PC-9 (cell line): Measurements from ENCODE around the gene MBD5. TPM values are rescaled to one million over a fixed set of nuclear protein-coding genes. Genes with fewer than 3 reads are reported as not detected.

ENCODE experiments used
- BruUV-seq: library from RNA; stranded (reverse); fragments of 400-500 nt; replicated peaks from 2 replicates; lab custom pipeline; 2021; lab: Mats Ljungman, UMichigan
- CTCF ChIA-PET: fragments of 300-600 bp; sonication (Branson Sonifier 250); formaldehyde crosslinking; loops from one replicate; lab custom pipeline; 2022; ENCODE audit warnings: antibody characterized with exemption; lab: Charles Lee
- POLR2A ChIA-PET: fragments of 300-600 bp; sonication (Branson Sonifier 250); formaldehyde crosslinking; loops from one replicate; lab custom pipeline; 2022; ENCODE audit warnings: antibody characterized with exemption; ENCODE audit not compliant: unreplicated experiment; lab: Charles Lee
- DNase-seq, 2 experiments: peaks; one replicate each; pipeline versions ENCODE4 v3.0.0 to v3.0.0-alpha.2; 2015 to 2022; ENCODE audit warnings: mixed read lengths in 1 of 2
- H2AFZ ChIP-seq: fragments of 200-600 bp; sonication (generic); 2 replicates; pipeline ENCODE4 v1.8.1; 2017; ENCODE audit warnings: antibody characterized with exemption
- H3F3A ChIP-seq: fragments of 200-600 bp; sonication (generic); 2 replicates; pipeline ENCODE4 v1.8.1; 2017; ENCODE audit warnings: antibody characterized with exemption, mild to moderate bottlenecking, low read depth; ENCODE audit not compliant: insufficient read depth
- H3K27ac ChIP-seq: fragments of 200-600 bp; sonication (generic); 2 replicates; pipeline ENCODE4 v1.6.1; 2016; ENCODE audit warnings: mixed run types
- H3K27me3 ChIP-seq: fragments of 200-600 bp; sonication (generic); 2 replicates; pipeline ENCODE4 v1.6.1; 2016; ENCODE audit warnings: low read depth, mixed run types; ENCODE audit not compliant: insufficient read depth
- H3K36me3 ChIP-seq: fragments of 200-600 bp; sonication (generic); 2 replicates; pipeline ENCODE4 v1.6.1; 2016; ENCODE audit warnings: low read depth, mixed run types
- H3K4me1 ChIP-seq: fragments of 200-600 bp; sonication (generic); replicated peaks from 2 replicates; pipeline ENCODE4 v1.6.1; 2016; ENCODE audit warnings: mixed run types; ENCODE audit not compliant: insufficient read depth
- H3K4me2 ChIP-seq: fragments of 200-600 bp; sonication (generic); 2 replicates; pipeline ENCODE4 v1.6.1; 2017; ENCODE audit warnings: mixed run types
- H3K4me3 ChIP-seq: fragments of 200-600 bp; sonication (generic); 2 replicates; pipeline ENCODE4 v1.6.1; 2016; ENCODE audit warnings: mixed run types
- H3K79me2 ChIP-seq: fragments of 200-600 bp; sonication (generic); 2 replicates; pipeline ENCODE4 v1.6.1; 2017; ENCODE audit warnings: low read depth, mixed run types
- H3K9me2 ChIP-seq: fragments of 200-600 bp; sonication (generic); 2 replicates; pipeline ENCODE4 v1.8.1; 2017; ENCODE audit warnings: mild to moderate bottlenecking; ENCODE audit not compliant: insufficient read depth
- H3K9me3 ChIP-seq: fragments of 200-600 bp; sonication (generic); 2 replicates; pipeline ENCODE4 v1.8.1; 2016; ENCODE audit warnings: low read depth; ENCODE audit not compliant: insufficient read depth
- H4K20me1 ChIP-seq: fragments of 200-600 bp; sonication (generic); 2 replicates; pipeline ENCODE4 v1.8.1; 2017; ENCODE audit not compliant: insufficient read depth
- CTCF ChIP-seq: fragments of 200-600 bp; sonication (generic); conservative IDR thresholded peaks from 2 replicates; pipeline ENCODE4 v1.6.1; 2017; ENCODE audit warnings: mixed run types, antibody characterized with exemption, mild to moderate bottlenecking, moderate library complexity
- EZH2 ChIP-seq: fragments of 200-600 bp; sonication (generic); IDR thresholded peaks from 2 replicates; pipeline ENCODE4 v1.8.0; 2017; ENCODE audit warnings: antibody characterized with exemption, low read depth
- intact Hi-C: fragments of 100-400 bp; cut with micrococcal nuclease; formaldehyde crosslinking; loops from one replicate; pipeline ENCODE4 v1.10.0; 2022; ENCODE audit not compliant: unreplicated experiment
- total RNA-seq: library from RNA; stranded (reverse); gene quantifications from 2 replicates; pipeline ENCODE4 v1.2.3, GENCODE V29; 2021

Gene MBD5
- total RNA-seq, 1 experiment from 2014 or later, result 46.5 TPM

DNA sequence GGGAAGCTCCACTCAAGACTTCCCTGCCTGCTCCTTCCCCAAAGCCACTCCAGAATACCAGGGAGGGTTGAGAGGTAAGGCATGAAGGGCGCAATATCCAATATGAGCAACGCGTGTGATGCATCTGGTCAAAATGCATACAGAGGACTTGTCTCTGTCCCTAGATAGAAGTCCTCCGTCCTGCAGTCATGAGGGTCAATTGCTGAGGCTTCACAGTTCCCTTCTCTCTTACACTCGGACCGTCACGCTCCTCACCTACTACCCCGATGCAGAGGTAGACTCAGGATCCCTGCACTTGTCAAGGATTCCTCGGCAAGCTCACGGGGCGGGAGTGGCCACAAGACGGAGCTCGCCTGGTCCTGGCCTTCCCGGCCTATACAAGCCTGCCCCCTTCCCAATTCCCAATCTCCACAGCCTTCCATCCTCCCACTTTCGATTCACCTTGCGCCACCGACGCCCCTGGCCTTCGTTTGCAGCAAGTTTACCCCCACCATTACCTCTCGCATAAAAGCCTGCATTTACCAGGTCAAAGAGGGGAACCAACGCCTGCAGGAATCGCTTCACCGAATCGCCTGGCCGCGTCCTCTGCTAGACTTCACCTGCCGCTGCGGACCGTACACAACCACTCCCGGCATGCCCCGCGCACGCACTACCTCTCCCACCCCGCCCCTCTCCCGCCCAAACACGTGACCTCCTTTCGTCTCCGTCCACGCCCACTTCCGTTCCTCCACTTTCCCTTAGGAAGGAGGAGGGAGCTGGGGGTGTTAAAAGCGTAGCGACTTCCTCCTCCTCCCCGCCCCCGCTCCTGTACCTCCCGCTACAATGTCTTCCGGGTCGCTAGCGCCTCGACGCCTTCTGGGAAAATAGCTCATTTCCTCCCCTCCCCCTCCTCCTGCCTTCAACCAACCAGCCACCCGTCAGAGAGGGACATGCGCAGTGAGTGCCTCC is 506 bp upstream of the MBD5 start, which contains the start of gene ORC4:
ORC4 (minus strand) TSS at position 627 of the 948 bp plus-strand sequence. CDS start 44,779 bp downstream, outside the sequence.
- Histone ChIP-seq H3K9me3 (no peaks in the 10 kb centered on the region), H3F3A (peaks cover 7% of the 10 kb centered on the region), H3K9me2 (no peaks in the 10 kb centered on the region), H4K20me1 (peaks cover 15% of the 10 kb centered on the region; the same call in 1 of the 2 replicates), H3K4me3 (peak within 1 kb of the TSS; percentile 77), H2AFZ (peak within 1 kb of the TSS; percentile 95), H3K4me1 (peaks cover 28% of the 10 kb centered on the region), H3K79me2 (peaks cover 89% of the 10 kb centered on the region), H3K36me3 (no peaks in the 10 kb centered on the region), H3K4me2 (peak within 1 kb of the TSS; percentile 90), H3K27me3 (no peaks in the 10 kb centered on the region), H3K27ac (peak within 1 kb of the TSS; percentile 68)
- ChIA-PET CTCF (interaction anchor here (0.6 to 0.9 kb wide), 9 partner anchors 119 to 1368 kb away, joined by 3 to 27 read pairs (median 4); no protein-coding TSS in a partner anchor), POLR2A (interaction anchor here (0.5 to 1.0 kb wide), 20 partner anchors 8 to 1083 kb away, joined by 3 to 58 read pairs (median 6); no protein-coding TSS in a partner anchor)
- peak; percentile 93 to 94 for DNase-seq
- BruUV-seq, result TSS peak; percentile 51
- TF ChIP-seq CTCF (peak; percentile 36; the same call in 1 of the 2 replicates), EZH2 (no peak)
- intact Hi-C loops, result loop anchor here (10.0 kb wide), 1 partner anchor 624 kb away; the partner anchor contains the start of gene EPC2

DNA sequence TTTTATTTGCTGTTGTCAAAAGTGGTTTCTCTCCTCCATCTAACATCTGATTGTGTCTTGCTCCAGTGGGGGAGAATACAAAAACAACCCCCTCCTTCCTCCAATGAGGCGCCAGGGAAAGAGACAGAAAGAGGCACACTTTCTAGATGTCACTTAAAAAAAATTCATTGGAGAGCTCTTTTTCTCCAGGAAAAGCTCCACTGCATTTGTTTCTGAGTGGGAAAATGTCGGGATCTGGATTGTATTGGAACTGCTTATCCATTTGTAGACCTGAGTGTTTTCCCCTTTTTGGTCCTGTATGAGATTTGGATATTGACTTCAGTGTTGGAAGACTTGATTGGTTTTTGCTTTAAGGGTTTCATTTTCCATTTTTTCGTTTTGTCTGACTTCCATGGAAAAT is 995 bp downstream of the MBD5 start:
- peak overlapping the region; percentile 90 for H3K4me2 ChIP-seq
- H3K27ac ChIP-seq, result no peak overlapping the region
- peaks cover 7% of the 10 kb centered on the region for H3F3A ChIP-seq
- no peaks in the 10 kb centered on the region for H3K27me3 ChIP-seq
- peaks cover 79% of the 10 kb centered on the region for H3K79me2 ChIP-seq
- ChIA-PET POLR2A (no interaction called here), CTCF (no interaction called here)
- peaks cover 28% of the 10 kb centered on the region for H3K4me1 ChIP-seq
- H3K4me3 ChIP-seq, result peak overlapping the region; percentile 69
- no peaks in the 10 kb centered on the region for H3K36me3 ChIP-seq
- intact Hi-C loops, result loop anchor here (10.0 kb wide), 1 partner anchor 623 kb away; the partner anchor contains the start of gene EPC2
- BruUV-seq, result no TSS peak
- peak overlapping the region; percentile 80; the same call in 1 of the 2 replicates for H2AFZ ChIP-seq
- TF ChIP-seq CTCF (no peak), EZH2 (no peak)
- DNase-seq, result no peak
- no peaks in the 10 kb centered on the region for H3K9me3 ChIP-seq
- H4K20me1 ChIP-seq, result peaks cover 15% of the 10 kb centered on the region; the same call in 1 of the 2 replicates
- no peaks in the 10 kb centered on the region for H3K9me2 ChIP-seq

GRCh38 chr2:148022351-148022750 is 1.5 kb downstream of the MBD5 start:
- intact Hi-C loops, result loop anchor here (10.0 kb wide), 1 partner anchor 622 kb away; the partner anchor contains the start of gene EPC2
- H3F3A ChIP-seq, result peaks cover 7% of the 10 kb centered on the region

More at GRCh38 chr2:148022351-148022750, 1.5 kb downstream of the MBD5 start:
- H2AFZ ChIP-seq, result no peak overlapping the region
- H3K4me2 ChIP-seq, result peak overlapping the region; percentile 90
- peaks cover 74% of the 10 kb centered on the region for H3K79me2 ChIP-seq
- H3K27ac ChIP-seq, result no peak overlapping the region
- DNase-seq, result no peak
- ChIA-PET CTCF (no interaction called here), POLR2A (no interaction called here)
- H3K9me3 ChIP-seq, result no peaks in the 10 kb centered on the region
- H3K9me2 ChIP-seq, result no peaks in the 10 kb centered on the region
- no peaks in the 10 kb centered on the region for H3K27me3 ChIP-seq
- peak overlapping the region; percentile 69 for H3K4me3 ChIP-seq
- TF ChIP-seq CTCF (no peak), EZH2 (no peak)
- BruUV-seq, result no TSS peak
- no peaks in the 10 kb centered on the region for H3K36me3 ChIP-seq
- peaks cover 28% of the 10 kb centered on the region for H3K4me1 ChIP-seq
- H4K20me1 ChIP-seq, result peaks cover 15% of the 10 kb centered on the region; the same call in 1 of the 2 replicates
